PC-9 (cell line): ENCODE measurements around the gene CXCL12. TPM values are rescaled to one million over a fixed set of nuclear protein-coding genes. Genes with fewer than 3 reads are reported as not detected.

Experiments used
- BruUV-seq: library from RNA; stranded (reverse); fragments of 400-500 nt; replicated peaks from 2 replicates; lab custom pipeline; 2021; lab: Mats Ljungman, UMichigan
- CTCF ChIA-PET: fragments of 300-600 bp; sonication (Branson Sonifier 250); formaldehyde crosslinking; loops from one replicate; lab custom pipeline; 2022; ENCODE audit warnings: antibody characterized with exemption; lab: Charles Lee
- POLR2A ChIA-PET: fragments of 300-600 bp; sonication (Branson Sonifier 250); formaldehyde crosslinking; loops from one replicate; lab custom pipeline; 2022; ENCODE audit warnings: antibody characterized with exemption; ENCODE audit not compliant: unreplicated experiment; lab: Charles Lee
- DNase-seq, 2 experiments: peaks; one replicate each; pipeline versions ENCODE4 v3.0.0 to v3.0.0-alpha.2; 2015 to 2022; ENCODE audit warnings: mixed read lengths in 1 of 2
- H2AFZ ChIP-seq: fragments of 200-600 bp; sonication (generic); 2 replicates; pipeline ENCODE4 v1.8.1; 2017; ENCODE audit warnings: antibody characterized with exemption
- H3F3A ChIP-seq: fragments of 200-600 bp; sonication (generic); 2 replicates; pipeline ENCODE4 v1.8.1; 2017; ENCODE audit warnings: antibody characterized with exemption, mild to moderate bottlenecking, low read depth; ENCODE audit not compliant: insufficient read depth
- H3K27ac ChIP-seq: fragments of 200-600 bp; sonication (generic); 2 replicates; pipeline ENCODE4 v1.6.1; 2016; ENCODE audit warnings: mixed run types
- H3K27me3 ChIP-seq: fragments of 200-600 bp; sonication (generic); 2 replicates; pipeline ENCODE4 v1.6.1; 2016; ENCODE audit warnings: low read depth, mixed run types; ENCODE audit not compliant: insufficient read depth
- H3K36me3 ChIP-seq: fragments of 200-600 bp; sonication (generic); 2 replicates; pipeline ENCODE4 v1.6.1; 2016; ENCODE audit warnings: low read depth, mixed run types
- H3K4me1 ChIP-seq: fragments of 200-600 bp; sonication (generic); replicated peaks from 2 replicates; pipeline ENCODE4 v1.6.1; 2016; ENCODE audit warnings: mixed run types; ENCODE audit not compliant: insufficient read depth
- H3K4me2 ChIP-seq: fragments of 200-600 bp; sonication (generic); 2 replicates; pipeline ENCODE4 v1.6.1; 2017; ENCODE audit warnings: mixed run types
- H3K4me3 ChIP-seq: fragments of 200-600 bp; sonication (generic); 2 replicates; pipeline ENCODE4 v1.6.1; 2016; ENCODE audit warnings: mixed run types
- H3K79me2 ChIP-seq: fragments of 200-600 bp; sonication (generic); 2 replicates; pipeline ENCODE4 v1.6.1; 2017; ENCODE audit warnings: low read depth, mixed run types
- H3K9me2 ChIP-seq: fragments of 200-600 bp; sonication (generic); 2 replicates; pipeline ENCODE4 v1.8.1; 2017; ENCODE audit warnings: mild to moderate bottlenecking; ENCODE audit not compliant: insufficient read depth
- H3K9me3 ChIP-seq: fragments of 200-600 bp; sonication (generic); 2 replicates; pipeline ENCODE4 v1.8.1; 2016; ENCODE audit warnings: low read depth; ENCODE audit not compliant: insufficient read depth
- H4K20me1 ChIP-seq: fragments of 200-600 bp; sonication (generic); 2 replicates; pipeline ENCODE4 v1.8.1; 2017; ENCODE audit not compliant: insufficient read depth
- EZH2 ChIP-seq: fragments of 200-600 bp; sonication (generic); IDR thresholded peaks from 2 replicates; pipeline ENCODE4 v1.8.0; 2017; ENCODE audit warnings: antibody characterized with exemption, low read depth
- intact Hi-C: fragments of 100-400 bp; cut with micrococcal nuclease; formaldehyde crosslinking; loops from one replicate; pipeline ENCODE4 v1.10.0; 2022; ENCODE audit not compliant: unreplicated experiment
- total RNA-seq: library from RNA; stranded (reverse); gene quantifications from 2 replicates; pipeline ENCODE4 v1.2.3, GENCODE V29; 2021
- TF ChIP-seq, protein P1 (sequence below): fragments of 200-600 bp; sonication (generic); conservative IDR thresholded peaks from 2 replicates; pipeline ENCODE4 v1.6.1; 2017; ENCODE audit warnings: mixed run types, antibody characterized with exemption, mild to moderate bottlenecking, moderate library complexity

The CXCL12 gene
- total RNA-seq, 1 experiment from 2014 or later: not detected

GRCh38 chr10:44389556-44389955, 4.7 kb upstream of the CXCL12 start:
- no peak for DNase-seq
- no peaks in the 10 kb centered on the region for H3K79me2 ChIP-seq
- no peak overlapping the region for H3K4me2 ChIP-seq
- no peaks in the 10 kb centered on the region for H3K9me2 ChIP-seq
- H3K9me3 ChIP-seq: no peaks in the 10 kb centered on the region
- no peak overlapping the region for H3K4me3 ChIP-seq
- H2AFZ ChIP-seq: no peak overlapping the region
- CTCF ChIA-PET: no interaction called here
- BruUV-seq: no TSS peak
- H4K20me1 ChIP-seq: no peaks in the 10 kb centered on the region
- TF ChIP-seq, protein P1, sequence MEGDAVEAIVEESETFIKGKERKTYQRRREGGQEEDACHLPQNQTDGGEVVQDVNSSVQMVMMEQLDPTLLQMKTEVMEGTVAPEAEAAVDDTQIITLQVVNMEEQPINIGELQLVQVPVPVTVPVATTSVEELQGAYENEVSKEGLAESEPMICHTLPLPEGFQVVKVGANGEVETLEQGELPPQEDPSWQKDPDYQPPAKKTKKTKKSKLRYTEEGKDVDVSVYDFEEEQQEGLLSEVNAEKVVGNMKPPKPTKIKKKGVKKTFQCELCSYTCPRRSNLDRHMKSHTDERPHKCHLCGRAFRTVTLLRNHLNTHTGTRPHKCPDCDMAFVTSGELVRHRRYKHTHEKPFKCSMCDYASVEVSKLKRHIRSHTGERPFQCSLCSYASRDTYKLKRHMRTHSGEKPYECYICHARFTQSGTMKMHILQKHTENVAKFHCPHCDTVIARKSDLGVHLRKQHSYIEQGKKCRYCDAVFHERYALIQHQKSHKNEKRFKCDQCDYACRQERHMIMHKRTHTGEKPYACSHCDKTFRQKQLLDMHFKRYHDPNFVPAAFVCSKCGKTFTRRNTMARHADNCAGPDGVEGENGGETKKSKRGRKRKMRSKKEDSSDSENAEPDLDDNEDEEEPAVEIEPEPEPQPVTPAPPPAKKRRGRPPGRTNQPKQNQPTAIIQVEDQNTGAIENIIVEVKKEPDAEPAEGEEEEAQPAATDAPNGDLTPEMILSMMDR: no peak
- no peak for TF ChIP-seq EZH2
- H3K27me3 ChIP-seq: peaks cover 29% of the 10 kb centered on the region; the same call in 1 of the 2 replicates
- no peaks in the 10 kb centered on the region for H3F3A ChIP-seq
- no peaks in the 10 kb centered on the region for H3K36me3 ChIP-seq
- H3K27ac ChIP-seq: no peak overlapping the region
- POLR2A ChIA-PET: no interaction called here
- intact Hi-C loops: loop anchor here (10.0 kb wide), 1 partner anchor 475 kb away; no protein-coding TSS in a partner anchor
- H3K4me1 ChIP-seq: no peaks in the 10 kb centered on the region

DNA sequence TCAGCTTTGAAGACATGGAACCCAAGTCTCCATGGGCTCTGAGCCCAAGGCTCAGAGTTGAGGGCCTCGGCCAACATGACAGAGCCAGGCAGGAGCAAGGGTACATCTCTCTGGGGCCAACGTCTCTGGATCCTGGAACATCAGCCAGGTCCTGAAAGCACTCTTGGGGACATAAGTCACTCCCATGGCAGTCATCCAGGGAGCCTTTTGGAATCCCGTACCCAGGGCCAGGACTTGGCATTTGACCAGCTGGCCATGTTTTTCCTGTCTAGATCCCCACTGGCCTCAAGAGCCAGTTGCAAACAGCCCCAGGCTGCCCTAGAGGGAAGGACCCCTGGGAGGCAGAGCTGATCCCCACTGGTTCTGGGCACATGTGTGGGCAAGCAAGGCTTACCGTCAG, 4.3 kb upstream of the CXCL12 start:
- Histone ChIP-seq H3K9me2 (no peaks in the 10 kb centered on the region), H3K27ac (no peak overlapping the region), H3K4me1 (no peaks in the 10 kb centered on the region), H3K36me3 (no peaks in the 10 kb centered on the region), H3F3A (no peaks in the 10 kb centered on the region), H3K79me2 (no peaks in the 10 kb centered on the region), H3K9me3 (no peaks in the 10 kb centered on the region), H3K4me2 (no peak overlapping the region), H3K27me3 (peaks cover 29% of the 10 kb centered on the region; the same call in 1 of the 2 replicates), H3K4me3 (no peak overlapping the region), H2AFZ (no peak overlapping the region), H4K20me1 (no peaks in the 10 kb centered on the region)
- ChIA-PET POLR2A (no interaction called here), CTCF (no interaction called here)
- no TSS peak for BruUV-seq
- TF ChIP-seq, protein P1: no peak
- TF ChIP-seq EZH2: no peak
- intact Hi-C loops: loop anchor here (10.0 kb wide), 1 partner anchor 476 kb away; no protein-coding TSS in a partner anchor
- no peak for DNase-seq

DNA sequence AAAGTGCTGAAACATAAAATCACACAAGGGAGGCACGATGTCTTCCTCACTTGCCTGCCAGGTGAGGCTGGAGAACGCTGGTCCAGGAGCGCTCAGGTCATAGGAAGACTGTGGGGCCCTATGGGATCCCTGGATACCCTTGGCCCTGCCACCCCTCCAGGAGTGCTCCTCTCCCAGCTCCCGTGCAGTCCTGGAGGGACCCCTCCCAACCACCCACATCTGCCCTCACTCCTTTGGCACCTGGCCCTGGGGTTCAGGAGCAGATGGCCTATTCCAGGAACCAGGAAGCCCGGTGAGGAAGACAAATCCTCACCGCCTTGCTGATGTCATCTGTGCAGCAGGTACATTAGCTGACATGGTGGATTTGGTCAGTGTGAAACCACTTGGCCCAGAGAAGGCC, 3.7 kb upstream of the CXCL12 start:
- no peaks in the 10 kb centered on the region for H3K79me2 ChIP-seq
- H3F3A ChIP-seq: no peaks in the 10 kb centered on the region
- H3K27ac ChIP-seq: no peak overlapping the region
- BruUV-seq: no TSS peak
- H3K9me3 ChIP-seq: no peaks in the 10 kb centered on the region
- no peak for DNase-seq
- ChIA-PET CTCF (no interaction called here), POLR2A (no interaction called here)
- no peaks in the 10 kb centered on the region for H4K20me1 ChIP-seq
- H2AFZ ChIP-seq: no peak overlapping the region
- no peak overlapping the region for H3K4me2 ChIP-seq
- H3K27me3 ChIP-seq: peaks cover 25% of the 10 kb centered on the region; the same call in 1 of the 2 replicates
- no peaks in the 10 kb centered on the region for H3K9me2 ChIP-seq
- no peaks in the 10 kb centered on the region for H3K4me1 ChIP-seq
- intact Hi-C loops: loop anchor here (10.0 kb wide), 1 partner anchor 476 kb away; no protein-coding TSS in a partner anchor
- no peaks in the 10 kb centered on the region for H3K36me3 ChIP-seq
- H3K4me3 ChIP-seq: no peak overlapping the region
- TF ChIP-seq, protein P1: no peak
- no peak for TF ChIP-seq EZH2
